LNCaP clone FGC (cell line): ENCODE results near the gene MYO5A.

Source experiments
- DNase-seq: peaks from one replicate; pipeline ENCODE4 v3.0.0-alpha.2; 2011; ENCODE audit warnings: low read depth
- H3K4me3 ChIP-seq: 2 replicates; pipeline ENCODE4 v1.5.1; 2011; ENCODE audit warnings: mild to moderate bottlenecking, low read depth, low read length, control low read depth
- TF ChIP-seq, protein P1 (sequence below): IDR thresholded peaks from 2 replicates; pipeline ENCODE4 v1.5.1; 2012; ENCODE audit warnings: mild to moderate bottlenecking; ENCODE audit not compliant: control insufficient read depth, insufficient read depth; ENCODE audit errors: extremely low read depth

MYO5A gene

DNA sequence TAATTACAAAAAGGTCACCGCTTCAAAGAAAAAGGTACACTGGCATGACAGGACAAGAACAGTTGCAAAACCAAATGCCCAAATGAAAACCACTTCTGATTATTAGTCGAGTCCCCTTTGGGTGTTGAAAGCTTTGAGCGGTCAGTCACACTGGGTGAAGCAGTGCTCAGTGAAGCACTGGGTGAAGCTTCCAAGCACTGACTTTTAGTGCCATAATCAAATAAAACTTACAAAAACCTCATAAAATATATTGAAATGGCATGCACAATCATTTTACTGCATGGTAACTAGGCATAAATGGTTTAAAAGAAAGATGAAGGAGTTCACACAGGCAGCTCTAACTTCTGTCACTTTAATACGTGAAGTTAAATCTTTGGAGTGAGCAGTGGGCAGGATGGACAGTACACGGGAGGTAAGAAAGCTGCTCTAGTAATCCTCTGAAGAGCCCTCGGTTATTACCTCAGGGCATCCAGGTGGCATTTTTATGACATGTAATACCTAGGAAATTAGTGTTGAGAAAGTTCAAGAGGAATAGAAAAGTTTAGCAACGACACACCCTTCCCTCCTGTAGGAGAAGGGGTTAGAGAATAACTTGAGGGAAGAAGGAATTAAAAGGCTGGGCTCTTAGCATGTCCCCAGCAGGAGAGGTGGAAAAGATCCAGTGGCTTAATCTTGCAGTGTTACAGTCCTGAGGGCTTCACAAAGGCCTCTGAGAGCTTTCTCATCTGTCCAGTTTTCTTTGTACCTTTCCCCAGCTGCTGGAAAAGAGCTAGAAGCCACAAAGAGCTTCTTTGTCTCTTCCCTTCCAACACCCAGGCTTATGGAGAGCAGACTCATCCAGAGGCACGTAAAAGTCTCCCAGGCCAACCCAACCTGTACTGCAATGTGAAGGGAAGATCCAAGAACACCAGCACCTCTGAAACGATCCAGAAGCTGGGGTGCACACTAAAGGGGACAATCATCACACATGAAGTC lies 168.2 kb downstream of the MYO5A start:
- H3K4me3 ChIP-seq, result no peak overlapping the region
- TF ChIP-seq, protein P1, sequence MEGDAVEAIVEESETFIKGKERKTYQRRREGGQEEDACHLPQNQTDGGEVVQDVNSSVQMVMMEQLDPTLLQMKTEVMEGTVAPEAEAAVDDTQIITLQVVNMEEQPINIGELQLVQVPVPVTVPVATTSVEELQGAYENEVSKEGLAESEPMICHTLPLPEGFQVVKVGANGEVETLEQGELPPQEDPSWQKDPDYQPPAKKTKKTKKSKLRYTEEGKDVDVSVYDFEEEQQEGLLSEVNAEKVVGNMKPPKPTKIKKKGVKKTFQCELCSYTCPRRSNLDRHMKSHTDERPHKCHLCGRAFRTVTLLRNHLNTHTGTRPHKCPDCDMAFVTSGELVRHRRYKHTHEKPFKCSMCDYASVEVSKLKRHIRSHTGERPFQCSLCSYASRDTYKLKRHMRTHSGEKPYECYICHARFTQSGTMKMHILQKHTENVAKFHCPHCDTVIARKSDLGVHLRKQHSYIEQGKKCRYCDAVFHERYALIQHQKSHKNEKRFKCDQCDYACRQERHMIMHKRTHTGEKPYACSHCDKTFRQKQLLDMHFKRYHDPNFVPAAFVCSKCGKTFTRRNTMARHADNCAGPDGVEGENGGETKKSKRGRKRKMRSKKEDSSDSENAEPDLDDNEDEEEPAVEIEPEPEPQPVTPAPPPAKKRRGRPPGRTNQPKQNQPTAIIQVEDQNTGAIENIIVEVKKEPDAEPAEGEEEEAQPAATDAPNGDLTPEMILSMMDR, result no peak
- DNase-seq, result no peak

DNA sequence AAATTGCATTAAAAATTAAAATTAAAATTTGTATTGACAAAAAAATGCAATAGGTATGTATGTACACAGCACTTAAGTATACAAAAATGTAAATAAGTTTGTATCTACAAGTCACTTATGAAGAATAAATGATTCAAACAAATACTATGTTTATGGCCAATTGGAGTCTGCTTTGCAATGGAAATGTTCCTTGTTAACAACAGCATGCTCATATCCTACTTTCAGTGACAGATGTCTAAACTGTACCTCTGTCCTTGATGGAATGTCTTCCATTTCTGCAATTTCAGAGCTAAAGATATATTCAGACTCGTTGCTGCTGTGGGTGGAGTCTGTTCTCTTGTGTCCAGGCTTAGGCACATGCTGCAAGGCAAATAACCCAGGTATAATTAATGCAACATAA lies 169.0 kb downstream of the MYO5A start:
- no peak overlapping the region for H3K4me3 ChIP-seq
- no peak for DNase-seq
- TF ChIP-seq, protein P1, result no peak

DNA sequence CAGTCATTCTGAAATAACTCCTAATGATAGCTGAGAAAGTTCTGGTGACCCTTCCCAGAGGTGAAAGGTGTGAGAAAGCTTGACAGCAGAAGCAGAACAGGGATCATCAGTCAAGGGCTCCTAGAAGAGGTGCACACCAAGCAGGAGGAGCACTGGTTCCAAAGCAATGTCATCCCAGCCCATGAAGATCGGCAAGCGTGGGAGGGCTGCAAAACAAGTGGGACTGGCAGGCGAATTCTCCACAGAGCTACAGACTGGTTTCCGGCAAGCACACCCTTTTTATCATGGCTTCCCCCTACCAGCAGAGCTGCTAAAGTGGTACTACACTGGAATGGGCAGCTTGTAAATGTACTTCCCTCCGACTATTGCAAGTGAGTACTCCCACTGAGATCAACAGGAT lies 170.7 kb downstream of the MYO5A start:
- TF ChIP-seq, protein P1, result no peak
- H3K4me3 ChIP-seq, result no peak overlapping the region
- DNase-seq, result no peak

DNA sequence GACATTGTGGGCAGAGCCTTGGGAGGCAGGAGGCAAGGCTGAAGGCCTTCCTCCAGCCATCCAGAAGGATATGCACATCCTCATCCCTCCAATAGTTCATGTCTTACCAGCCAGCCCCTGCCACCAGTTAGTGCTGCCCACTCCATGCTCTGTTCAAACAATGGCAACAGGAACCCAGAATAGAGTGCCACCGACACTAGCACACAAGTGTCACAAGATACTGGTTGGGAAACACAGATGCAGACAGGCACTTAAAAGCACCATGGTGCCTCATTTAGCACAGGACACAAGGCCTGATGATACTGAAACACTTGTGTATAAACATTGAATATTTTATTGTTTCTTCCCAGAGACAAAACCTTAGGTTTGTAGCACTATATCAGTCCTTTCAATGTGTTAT lies 176.6 kb downstream of the MYO5A start:
- no peak for DNase-seq

DNA sequence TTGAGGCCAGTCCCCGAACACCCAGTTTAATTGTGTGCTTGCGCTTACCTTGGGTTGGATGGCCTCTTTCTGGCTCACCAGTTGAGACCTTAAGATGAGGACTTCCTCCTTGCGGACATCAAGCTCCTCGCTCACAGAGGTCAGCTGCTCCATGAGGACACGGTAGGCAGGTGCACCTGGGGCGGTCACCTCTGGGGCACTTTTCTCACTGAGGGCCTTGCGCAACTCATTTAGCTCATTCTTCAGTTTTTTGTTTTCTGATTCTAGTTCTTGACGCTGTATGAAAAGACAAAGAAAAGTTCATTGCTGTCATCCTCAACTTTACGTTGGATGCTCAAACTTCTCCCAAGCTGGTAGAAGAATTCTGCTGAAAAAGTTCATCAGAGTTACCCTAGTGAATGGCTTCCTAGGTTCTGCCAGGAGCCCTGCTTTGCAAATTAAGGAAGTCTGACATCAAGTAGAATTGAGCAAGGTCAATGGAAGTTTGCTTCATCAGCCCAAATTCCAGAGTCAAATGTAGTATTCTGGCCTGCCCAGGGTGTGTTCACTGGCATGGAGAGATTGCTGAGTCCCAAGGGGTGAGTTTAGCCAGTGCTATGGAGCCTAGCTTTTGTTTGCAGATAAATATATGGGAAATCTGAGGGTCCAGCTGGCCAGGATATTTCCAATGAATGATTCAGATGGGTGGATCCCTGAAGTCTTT lies 177.3 kb downstream of the MYO5A start:
- no peak for DNase-seq
- TF ChIP-seq, protein P1, result no peak
- H3K4me3 ChIP-seq, result no peak overlapping the region

More for the DNA sequence above, 176.6 kb downstream of the MYO5A start:
- TF ChIP-seq, protein P1, result no peak
- H3K4me3 ChIP-seq, result no peak overlapping the region

DNA sequence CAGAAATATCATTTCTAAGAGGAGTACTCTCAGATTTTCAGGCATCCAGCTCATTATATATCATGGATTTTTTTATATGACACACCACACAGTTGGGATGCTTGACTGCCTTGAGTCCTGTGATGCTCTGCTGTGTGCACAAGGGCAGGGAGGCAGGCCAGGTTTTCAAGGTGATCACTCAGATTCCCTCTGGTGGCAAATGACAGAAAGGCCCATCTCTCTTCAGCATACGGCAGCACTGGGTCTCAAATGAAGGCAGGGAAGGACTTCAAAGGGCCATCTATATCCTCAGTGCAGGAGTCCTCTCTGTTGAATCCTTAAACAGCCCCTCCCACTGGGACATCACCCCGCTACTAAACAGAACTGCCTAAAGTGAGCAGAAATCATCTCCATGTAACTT lies 178.3 kb downstream of the MYO5A start:
- no peak overlapping the region for H3K4me3 ChIP-seq
- no peak for DNase-seq
- TF ChIP-seq, protein P1, result no peak
